WI38 (cell line): ENCODE measurements around the gene IL13RA2.

ENCODE experiments used
- H3K4me3 ChIP-seq: 2 replicates; pipeline ENCODE4 v1.5.1; 2011; ENCODE audit warnings: low read depth, mild to moderate bottlenecking, control low read depth, low read length
- TF ChIP-seq, protein P1 (sequence below): IDR thresholded peaks from 2 replicates; pipeline ENCODE4 v1.5.1; 2012; ENCODE audit warnings: low read depth, mild to moderate bottlenecking, control low read depth, low read length

The IL13RA2 gene

DNA sequence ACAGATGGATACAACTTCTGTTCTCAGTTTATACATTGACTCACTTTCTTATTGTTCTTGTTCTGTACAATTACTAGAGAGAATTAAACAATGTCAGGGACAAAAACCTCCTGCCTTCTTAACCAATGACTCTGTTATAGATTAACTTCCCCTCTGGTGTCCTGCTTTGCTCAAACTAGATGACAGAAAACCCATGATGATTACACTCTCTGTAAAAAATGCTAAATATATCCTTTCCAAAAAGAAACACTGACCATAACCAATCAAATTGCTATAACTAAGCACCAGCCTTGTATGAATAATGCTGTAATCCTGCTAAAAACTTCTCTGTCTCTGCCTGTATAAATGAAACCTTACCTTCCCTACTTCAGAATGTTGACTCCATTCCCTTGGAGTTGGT, 29.8 kb upstream of the IL13RA2 start:
- no peak overlapping the region for H3K4me3 ChIP-seq
- TF ChIP-seq, protein P1, sequence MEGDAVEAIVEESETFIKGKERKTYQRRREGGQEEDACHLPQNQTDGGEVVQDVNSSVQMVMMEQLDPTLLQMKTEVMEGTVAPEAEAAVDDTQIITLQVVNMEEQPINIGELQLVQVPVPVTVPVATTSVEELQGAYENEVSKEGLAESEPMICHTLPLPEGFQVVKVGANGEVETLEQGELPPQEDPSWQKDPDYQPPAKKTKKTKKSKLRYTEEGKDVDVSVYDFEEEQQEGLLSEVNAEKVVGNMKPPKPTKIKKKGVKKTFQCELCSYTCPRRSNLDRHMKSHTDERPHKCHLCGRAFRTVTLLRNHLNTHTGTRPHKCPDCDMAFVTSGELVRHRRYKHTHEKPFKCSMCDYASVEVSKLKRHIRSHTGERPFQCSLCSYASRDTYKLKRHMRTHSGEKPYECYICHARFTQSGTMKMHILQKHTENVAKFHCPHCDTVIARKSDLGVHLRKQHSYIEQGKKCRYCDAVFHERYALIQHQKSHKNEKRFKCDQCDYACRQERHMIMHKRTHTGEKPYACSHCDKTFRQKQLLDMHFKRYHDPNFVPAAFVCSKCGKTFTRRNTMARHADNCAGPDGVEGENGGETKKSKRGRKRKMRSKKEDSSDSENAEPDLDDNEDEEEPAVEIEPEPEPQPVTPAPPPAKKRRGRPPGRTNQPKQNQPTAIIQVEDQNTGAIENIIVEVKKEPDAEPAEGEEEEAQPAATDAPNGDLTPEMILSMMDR, result no peak

GRCh38 chrX:115040417-115040816, 23.0 kb upstream of the IL13RA2 start:
- TF ChIP-seq, protein P1, result no peak
- H3K4me3 ChIP-seq, result no peak overlapping the region

DNA sequence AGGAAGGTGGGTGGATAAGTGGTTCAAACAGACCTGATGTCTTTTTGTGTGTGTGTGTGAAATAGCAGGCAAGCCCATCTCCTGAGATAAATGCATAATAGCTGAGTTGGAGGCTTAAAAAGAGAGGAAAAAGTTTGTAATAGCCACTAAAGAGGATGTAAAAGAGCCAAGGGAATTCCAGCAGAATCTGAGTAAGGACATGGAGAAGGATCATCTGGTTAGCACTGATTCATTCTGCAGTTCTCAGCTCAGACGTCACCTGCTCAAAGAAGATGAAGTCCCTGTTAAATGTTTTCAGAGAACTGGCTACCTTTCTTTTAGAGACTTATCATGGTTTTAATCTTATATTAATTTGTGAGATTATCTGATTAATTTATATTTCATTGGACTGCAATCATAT, 21.0 kb upstream of the IL13RA2 start:
- TF ChIP-seq, protein P1, result no peak
- H3K4me3 ChIP-seq, result no peak overlapping the region

DNA sequence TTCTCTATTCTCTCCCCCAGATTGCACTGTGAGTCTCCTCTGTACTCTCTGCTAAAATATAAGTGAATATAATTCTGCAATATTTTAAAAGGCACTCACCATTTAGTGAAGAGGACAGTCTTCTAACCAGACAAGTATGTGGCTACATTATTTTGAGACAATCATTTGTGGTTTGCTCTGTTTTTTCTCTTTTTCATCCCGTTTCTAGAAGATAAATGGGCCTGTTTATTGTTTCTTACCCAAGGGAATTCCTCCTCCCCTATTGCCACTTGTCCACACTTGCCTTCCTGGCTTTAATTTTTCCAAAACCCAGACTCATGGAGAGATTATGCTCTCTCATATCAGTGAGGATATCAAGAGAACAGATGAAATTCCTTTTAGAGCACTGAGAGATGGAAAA, 18.6 kb upstream of the IL13RA2 start:
- TF ChIP-seq, protein P1, result no peak
- H3K4me3 ChIP-seq, result no peak overlapping the region

- H3K4me3 ChIP-seq, result no peak overlapping the region
- TF ChIP-seq, protein P1, result no peak
Measured at GRCh38 chrX:115031989-115032388, 14.6 kb upstream of the IL13RA2 start.

- H3K4me3 ChIP-seq, result no peak overlapping the region
- TF ChIP-seq, protein P1, result no peak
Measured at GRCh38 chrX:115030625-115031024, 13.2 kb upstream of the IL13RA2 start.

DNA sequence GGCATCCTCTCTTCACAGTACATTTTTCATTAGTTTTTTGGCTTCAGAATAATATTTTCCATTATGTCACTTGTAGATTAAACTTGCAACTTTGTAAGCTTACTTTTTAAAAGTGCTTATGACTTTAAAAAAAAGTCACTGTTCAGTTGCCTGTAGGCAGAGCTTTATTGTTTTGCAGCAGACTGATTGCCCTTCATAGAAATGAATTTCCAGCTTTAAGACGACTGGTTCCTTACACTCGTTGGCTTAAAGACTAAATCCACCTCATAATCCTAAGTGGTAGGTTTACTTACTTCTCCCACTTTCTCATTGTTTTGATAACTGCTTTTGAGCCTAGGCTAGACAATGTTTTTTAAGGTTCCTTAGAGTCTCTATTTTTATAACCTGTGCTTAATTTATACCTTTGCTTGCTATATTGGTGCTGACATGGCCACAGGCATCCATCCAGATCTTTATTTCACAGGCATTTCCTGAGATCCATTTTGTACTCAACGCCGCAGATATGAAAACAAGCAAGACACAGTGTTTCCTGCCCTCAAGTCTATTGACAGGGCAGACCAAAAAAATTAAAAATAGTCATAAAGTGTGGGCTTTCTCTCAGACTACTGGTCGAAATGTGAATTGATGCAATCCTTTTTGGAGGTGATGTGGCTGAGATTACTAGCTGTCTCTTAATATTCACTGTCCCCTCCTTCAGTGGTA, 12.6 kb upstream of the IL13RA2 start:
- TF ChIP-seq, protein P1, result no peak
- H3K4me3 ChIP-seq, result no peak overlapping the region
